ENCODE data around the gene RTF2.

DNA sequence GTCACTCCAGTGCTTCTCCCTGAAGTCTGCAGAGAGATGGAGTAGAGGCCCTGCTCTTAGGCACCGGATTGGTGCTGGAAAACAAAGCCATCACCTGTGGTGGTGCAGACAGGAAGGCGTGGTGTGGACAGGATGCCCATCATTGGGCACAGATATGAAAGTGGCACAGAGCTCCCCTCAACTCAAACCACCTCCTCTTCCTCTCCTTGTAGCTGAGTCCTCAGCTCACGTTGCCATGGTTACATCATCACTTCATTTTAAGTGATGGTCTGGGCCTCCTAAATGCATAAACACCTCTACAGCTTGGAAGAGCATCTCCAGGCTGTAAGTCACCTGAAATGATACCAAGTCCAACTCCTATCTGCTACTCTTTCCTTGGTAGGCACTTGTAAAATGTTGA lies 8.0 kb upstream of the RTF2 start:
- TF ChIP-seq, protein P1, sequence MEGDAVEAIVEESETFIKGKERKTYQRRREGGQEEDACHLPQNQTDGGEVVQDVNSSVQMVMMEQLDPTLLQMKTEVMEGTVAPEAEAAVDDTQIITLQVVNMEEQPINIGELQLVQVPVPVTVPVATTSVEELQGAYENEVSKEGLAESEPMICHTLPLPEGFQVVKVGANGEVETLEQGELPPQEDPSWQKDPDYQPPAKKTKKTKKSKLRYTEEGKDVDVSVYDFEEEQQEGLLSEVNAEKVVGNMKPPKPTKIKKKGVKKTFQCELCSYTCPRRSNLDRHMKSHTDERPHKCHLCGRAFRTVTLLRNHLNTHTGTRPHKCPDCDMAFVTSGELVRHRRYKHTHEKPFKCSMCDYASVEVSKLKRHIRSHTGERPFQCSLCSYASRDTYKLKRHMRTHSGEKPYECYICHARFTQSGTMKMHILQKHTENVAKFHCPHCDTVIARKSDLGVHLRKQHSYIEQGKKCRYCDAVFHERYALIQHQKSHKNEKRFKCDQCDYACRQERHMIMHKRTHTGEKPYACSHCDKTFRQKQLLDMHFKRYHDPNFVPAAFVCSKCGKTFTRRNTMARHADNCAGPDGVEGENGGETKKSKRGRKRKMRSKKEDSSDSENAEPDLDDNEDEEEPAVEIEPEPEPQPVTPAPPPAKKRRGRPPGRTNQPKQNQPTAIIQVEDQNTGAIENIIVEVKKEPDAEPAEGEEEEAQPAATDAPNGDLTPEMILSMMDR (IDR thresholded peaks at IDR 0.05 in 8 of 11, conservative IDR thresholded peaks at IDR 0.05 in 3 of 11): no peak
- TF ChIP-seq POLR2AphosphoS5 (IDR thresholded peaks at IDR 0.05): no peak

Data from spleen (tissue), 7 donors.